Epidermal melanocyte (primary cell): Measurements from ENCODE around the gene XYLT2.
"Not testable (repeated sequence)": the region's sequence is repeated elsewhere in the genome, so short reads cannot be mapped to it uniquely, and the experiment has no call there.

Experiments
- DNase-seq: peaks from one replicate; pipeline ENCODE4 v3.0.0; 2011; ENCODE audit warnings: low spot score; ENCODE audit not compliant: insufficient read length

The XYLT2 gene

DNA sequence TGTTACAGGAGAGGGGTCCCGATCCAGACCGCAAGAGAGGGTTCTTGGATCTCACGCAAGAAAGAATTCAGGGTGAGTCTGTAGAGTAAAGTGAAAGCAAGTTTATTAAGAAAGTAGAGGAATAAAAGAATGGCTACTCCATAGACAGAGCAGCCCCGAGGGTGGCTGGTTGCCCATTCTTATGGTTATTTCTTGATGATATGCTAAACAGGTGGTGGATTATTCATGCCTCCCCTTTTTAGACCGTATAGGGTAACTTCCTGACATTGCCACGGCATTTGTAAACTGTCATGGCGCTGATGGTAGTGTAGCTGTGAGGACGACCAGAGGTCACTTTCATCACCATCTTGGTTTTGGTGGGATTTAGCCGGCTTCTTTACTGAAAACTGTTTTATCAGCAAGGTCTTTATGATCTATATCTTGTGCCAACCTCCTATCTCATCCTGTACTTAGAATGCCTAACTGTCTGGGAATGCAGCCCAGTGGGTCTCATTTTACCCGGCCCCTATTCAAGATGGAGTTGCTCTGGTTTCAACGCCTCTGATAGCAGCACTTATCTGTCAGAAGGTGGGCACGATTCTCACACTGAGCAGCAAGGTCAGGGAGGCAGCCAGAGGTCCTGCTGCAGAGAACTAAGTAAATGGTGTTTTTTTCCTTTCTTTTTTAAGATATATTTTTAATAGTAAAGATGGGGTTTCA, 26.5 kb upstream of the XYLT2 start:
- DNase-seq = no peak

DNA sequence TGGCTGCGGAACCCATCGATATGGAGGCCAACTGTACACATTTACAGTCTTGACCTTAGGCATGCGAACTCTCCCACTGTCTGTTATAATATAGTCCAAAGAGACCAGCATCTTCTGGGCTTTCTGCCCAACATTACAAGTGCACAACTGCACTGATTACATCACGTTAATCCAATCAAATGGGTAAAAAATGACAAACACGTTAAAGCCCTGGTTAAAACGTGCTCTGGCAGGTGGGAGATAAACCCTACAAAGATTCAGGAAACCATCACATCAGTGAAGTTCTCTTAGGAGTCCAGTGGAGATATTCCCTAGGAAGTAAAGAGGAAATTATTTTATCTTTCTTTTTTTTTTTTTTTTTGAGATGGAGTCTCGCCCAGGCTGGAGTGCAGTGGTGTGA, 23.7 kb upstream of the XYLT2 start:
- no peak for DNase-seq

DNA sequence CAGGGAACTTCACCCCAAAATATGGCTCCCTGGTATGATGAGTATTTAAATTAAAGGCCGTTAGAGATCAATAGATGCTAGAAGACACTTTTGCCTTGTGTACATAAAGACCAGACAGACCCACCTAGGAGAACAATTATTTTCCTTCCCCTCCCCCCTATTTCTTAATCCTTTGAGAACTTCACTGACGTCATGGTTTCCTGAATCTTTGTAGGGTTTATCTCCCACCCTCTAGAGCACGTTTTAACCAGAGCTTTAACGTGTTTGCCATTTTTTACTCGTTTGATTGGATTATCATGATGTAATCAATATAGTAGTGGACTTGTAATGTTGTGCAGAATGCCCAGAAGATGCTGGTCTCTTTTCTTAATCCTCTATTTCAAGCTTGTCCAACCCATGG, 22.9 kb upstream of the XYLT2 start:
- no peak for DNase-seq

DNA sequence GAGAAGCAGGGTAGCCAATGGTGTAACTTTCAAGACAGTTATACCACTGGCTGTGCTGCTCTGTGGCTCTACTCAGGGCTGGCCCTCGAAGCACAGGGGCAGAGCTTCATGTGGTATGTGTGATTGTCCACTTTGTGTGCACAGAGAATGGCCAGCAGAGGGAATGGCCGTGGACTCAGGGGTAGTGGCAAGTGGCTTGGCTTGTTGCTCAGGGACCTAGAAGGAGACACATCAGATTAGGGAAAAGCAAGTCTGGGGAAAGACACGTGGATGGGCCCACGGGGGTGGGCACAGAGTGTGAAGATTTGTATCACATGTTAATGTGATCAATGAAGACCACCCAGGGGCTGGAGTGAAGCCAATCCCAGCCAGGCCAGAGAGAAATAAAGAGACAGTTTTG, 20.0 kb upstream of the XYLT2 start:
- DNase-seq = no peak

DNA sequence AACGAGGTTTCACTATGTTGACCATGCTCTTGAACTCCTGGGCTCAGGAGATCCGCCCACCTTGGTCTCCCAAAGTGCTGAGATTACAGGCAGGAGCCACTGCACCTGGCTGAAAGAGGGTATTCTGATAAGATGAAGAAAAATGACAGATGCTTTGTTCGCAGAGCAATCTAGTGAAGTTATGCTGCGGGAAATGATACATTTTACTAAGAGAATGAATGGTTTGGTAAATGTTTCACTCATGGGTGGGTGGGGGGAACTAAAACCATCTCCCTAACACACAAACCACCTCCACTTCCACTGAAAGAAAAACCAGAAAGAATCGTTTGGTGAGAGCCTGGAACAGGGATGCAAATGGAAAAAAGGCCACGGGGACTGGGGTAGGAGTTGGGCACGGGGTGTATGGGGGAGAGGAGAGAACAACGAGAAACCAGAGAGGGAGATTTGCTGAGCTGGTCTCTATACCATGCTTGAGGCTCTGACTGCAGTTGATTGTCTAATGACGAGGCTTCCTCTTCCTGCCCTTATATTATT, 19.0 kb upstream of the XYLT2 start:
- DNase-seq = no peak

DNA sequence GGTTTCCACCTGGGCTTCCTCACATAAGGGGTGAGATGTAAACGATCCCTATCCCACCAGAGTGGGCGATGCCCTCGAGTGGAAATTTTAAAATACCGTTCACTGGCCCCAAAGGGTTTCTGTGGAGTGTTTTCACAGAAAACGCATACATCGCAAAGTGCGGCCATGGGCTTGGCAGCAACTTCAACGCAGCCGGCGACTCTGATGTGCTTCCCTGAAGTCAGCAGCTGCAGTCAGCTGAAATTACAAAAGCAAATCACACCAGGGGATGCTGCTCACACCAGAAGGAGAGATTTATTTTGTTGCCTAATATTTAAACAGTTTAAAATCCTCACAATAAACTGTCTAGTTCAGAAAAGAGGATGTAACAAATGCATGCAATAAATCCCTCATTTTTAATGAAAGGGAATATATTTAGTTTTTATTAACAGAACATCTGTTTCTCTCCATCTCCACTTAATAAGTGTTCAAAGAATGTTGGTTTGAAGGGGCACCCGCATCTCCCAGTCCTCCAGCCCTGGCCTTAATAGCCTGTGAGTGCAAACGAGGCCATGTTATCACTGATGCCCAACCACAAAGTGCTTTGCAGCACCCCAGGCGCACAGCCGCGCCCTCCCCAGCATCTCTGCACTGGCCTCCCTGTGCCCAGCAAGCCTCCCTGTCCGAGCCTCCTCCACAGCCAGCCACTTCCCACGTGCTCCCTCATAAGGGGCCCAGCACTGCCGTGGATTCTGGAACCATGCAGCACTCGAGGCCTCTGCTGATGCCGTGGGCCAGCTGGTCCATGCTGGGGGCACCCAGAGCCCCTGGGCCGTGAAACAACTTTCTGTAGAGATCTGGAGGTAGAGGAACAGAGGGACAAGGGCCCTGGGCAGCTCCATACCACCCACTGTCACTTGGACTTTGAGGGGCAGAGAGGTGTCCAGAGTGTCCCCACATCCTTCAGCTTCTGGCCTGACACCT, 17.3 kb upstream of the XYLT2 start:
- no peak for DNase-seq

DNA sequence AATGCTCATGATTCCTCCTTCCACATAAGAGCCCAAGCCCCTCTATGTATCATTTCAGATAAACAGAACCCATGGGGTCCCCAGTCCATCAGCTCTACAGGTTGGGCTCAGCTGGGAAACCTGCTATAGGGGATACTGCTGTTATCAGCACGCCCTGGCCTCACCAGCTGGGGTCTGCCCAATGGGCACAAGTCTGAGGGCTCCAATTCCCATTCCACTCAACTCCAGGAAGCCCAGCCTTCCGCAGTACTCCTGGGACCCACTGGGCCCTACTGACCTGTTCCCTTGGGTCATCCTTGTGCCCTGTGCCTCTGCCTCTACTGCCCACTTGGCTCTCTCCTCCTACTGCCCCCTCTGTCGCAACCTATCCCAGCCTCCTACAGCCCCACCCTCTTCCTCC, 16.2 kb upstream of the XYLT2 start:
- DNase-seq = no peak

DNA sequence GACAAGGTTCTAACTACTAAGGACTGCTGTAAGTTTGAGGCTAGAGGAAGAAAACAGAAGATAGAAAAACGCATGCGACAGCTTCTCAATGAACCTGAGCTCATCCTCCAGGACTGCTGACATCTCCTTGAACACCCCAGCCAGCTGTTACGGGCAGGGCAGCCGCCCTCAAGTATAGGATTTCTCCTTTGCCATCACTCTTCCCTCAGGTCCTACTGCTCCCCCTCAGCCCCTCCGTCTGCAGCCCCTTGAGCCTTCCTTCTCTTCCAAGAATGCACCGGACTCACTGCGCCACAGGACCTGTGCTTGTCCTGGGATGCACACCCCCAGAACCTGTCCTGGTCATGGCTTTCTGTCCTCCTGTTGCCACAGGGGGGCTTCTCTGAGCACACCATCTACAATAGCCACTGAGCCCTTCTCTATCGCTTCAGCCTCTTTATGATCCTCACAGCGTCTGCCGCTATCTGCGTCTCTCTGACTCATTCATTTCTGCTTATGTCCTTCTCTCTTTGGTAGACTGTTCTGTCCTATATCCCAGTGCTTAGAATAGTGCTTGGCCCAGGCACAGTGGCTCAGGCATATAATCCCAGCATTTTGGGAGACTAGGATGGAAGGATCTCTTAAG, 15.7 kb upstream of the XYLT2 start:
- no peak for DNase-seq

DNA sequence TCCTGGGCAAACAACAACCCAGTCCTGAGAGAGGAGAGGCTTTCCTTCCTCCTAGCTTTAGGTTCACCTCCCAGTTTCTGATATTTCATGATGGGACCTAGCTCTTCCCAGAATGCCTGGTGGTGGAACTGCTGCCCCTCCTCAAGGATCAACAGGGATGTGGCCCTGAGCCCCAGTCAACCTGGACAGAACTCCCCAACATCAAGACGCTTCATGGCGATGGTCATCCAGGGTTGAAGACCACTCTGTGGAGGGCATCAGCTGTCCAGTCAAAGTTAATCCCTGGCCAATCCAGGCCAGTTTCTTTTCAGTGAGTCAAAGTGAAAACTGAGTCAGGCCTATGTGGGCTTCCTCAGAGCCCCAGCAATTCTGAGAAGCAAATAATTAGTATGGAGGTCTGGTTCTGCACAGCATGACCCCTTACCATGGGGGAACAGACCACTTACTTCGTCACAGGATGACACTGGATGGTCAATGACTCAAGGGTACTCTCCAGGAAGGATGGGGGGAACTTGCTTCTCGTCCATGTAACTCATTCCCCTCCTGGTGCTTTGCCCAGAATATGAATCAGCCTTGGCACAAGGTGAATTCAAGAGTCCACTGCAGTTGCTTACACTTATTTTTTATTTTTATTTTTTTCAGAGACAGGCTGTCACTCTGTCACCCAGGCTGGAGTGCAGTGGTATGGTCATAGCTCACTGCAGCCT, 14.7 kb upstream of the XYLT2 start:
- DNase-seq = no peak

DNA sequence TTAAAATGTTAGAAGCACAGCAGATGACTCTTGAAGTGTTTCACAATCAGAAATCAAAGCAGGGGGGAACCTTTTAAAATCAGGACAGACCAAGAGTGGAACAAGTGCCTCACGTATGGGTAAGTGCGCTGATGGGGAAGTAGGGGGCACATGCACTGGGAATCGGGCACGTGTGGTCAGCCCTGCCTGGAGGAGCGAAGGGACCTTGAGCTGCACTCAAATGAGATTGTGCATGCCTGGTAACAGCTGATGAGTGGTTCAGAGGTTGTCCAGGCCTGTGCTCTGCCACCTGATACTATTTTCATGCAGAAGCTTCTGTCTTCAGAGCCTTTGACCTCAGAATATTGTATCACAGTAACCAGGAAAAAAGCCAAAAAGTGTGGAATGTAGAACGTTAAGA, 13.7 kb upstream of the XYLT2 start:
- no peak for DNase-seq

DNA sequence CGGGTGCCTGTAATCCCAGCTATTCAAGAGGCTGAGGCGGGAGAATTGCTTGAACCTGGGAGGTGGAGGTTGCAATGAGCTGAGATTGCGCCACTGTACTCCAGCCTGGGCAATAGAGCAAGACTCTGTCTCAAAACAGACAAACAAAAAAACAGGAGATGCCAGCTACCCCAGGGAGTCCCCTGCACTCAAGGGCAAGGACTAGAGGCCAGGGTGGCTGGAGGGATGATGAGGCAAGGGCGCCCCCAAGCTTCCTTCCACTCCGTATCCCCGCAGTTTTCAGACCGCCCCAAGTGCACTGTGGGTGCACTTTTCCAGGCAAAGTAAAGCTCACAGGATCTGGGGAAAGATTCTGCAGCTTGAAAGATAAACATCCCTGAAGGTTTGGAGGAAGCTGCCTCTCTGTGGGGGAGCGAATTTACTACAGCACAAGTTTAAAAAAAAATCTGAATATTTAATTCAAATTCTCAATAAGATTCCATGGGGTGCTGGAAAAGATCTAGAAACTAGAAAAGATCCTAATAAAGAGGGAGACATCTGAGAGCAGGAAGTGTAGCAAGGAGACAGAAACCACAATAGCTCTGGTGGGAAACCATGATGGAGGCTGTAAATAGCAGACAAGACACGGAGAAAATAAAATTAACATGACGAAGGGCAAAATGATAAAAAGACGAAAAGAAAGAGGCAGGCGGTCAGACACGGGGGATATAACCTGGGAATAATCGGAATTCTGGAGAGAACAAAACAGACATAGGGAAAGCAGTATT, 12.5 kb upstream of the XYLT2 start:
- not testable (repeated sequence) for DNase-seq

DNA sequence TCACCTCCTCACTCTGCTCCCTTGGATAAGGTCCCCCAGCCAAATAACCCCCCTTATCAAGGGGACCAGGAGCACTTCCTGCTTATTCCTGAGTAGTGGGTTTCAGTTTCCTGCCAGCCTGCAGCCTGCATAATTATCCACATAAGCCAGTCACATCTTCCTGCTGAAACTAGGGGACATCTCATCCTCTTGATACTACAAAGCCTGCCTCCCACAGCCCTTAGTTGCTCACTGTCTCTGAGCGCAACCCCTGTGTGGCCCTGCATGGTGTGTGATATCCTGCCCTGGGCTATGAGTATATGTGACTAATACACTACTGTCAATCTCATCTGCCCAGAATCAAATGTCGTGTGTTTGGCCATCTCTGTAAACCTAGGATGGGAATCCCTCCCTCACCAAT, 8.0 kb upstream of the XYLT2 start:
- DNase-seq = no peak

DNA sequence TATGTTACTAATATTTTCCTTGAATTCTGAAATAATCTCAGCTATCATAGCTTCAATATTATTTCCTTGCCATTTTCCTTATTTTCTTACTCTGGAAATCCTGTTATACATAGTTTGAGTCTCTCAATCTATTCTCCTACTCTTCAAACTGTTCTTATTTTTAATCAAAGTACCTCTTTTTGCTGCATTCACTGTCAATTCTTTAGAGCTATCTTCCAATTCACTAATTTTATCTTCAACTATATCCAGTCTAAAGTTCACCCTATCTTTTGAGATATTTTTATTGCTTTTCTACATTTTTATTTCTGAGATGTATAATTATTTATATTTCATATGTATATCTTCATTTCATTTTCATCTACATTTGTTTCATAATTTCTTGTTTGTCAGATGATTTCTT, 7.3 kb upstream of the XYLT2 start:
- DNase-seq = no peak

DNA sequence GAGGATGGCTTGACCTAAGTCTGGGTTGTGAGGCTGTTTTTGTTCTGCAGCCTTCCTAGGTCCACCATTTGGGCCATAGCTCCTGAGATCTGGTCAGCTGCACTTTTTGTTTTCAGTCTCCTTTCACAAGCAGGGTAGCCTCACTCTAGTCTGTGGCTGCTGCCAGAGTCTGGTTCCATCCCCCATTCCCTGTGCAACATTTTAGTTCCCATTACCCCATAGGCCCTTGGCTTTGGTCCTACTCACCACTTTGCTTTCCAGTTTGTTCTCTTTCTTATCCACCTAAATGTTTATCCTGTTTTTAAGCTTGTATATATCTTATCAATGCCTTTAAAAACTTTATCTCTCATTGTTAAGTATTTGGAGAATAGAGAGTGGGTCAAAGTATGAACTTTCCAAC, 6.5 kb upstream of the XYLT2 start:
- DNase-seq = no peak

DNA sequence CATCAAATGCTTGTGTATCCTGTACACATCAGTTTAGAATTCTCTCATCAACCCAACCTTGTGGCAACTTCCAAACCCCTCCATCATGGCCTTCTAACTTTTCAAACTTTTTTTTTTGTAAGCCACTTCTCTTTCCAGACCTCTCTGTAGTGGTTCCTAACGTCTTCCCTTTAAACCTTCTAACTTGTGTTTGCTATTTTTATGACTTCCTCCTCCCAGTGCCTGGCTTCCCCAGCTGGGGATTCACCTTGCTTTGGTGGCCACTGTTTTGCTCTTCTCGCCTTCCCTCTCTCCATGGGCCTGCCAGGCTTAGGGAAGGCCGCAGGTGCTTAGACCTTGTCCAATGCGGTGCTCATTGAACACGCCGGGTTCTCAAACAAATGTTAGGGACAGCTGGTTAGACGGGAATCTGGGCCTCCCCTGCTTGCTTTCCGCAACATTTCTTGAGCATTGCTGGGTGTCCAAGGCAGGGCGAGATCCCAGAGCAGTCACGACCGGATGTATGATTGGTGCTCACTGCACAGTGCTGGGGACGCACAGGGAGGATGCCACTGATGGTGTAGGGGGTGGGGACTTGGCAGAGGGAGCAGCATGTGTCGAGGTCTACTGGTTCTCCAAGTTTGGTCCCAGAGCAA, 1.1 kb upstream of the XYLT2 start:
- DNase-seq = no peak

DNA sequence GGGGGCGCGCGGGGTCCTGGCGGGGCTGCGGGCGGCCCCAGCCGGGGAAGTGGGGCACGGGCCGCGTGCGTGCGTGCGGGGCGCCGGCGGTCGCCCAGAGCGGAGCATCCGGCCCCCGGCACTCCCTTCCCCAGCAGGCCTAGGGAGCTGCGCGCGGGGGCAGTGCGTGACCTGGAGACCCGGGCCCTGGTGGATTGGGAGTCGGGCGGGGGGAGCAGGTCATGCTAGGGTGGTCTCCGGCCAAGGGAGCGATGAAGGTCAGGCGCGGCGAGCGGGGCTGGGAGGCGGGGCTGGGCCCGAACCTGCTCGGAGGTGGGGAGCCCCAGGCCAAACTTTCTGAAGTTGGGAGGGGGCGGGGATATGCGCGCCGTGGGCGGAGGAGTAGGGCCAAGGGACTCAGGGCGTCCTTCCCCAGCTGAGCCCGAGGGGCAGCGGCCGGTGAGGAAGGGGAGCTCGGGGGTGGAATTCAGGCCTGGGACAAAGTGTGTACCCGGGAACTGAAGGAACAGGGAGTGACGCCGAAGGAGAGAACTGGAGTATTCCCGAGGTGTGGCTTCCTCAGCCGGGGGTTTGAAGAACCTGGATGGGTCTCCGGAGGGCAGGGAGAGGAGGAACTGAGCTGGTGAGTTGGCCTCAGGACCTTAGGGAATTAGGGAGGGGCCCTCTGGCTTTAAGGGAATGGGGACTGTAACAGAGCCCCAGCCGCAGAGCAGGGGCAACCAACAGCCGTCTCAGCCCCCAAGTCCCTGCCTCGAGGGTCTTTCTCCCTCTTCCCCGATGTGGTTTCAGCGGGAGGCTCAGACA, 589 bp downstream of the XYLT2 start:
- no peak for DNase-seq

DNA sequence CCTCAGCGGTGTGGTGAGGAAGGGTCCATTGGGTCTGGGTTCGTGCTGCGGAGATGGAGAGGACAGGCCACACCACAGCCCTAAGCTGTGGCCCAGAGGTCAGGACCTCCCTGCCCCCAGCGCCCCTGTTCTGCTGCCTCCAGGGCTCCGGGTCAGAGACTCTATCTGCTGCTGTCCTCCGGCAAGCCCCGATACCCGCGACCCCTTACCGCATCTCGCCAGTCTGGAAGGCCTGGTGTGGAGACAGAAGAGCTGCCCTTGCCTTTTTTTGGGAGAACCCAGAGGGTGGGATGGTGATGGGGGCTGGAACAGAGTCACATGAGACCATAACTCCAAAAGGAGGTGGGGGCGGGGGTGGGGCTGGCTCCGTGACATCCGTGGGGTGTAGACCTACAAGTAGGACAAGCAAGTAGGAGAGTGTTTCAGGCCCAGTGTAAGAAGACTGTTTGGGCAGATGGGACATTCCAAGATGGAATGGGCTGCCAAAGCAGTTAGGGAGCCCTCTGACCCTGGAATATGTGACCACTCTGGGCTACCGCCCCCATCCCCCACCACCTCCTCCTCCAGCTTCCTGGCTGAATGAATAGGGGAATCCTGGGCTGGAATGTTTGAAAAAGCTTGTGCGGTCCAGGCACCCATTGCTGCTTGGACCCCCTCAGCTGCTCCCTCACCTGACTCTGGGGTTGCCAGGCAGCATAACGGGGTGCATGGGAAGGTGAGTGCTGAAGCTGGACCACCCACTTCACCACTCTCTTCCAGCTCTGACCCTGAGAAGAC, 1.4 kb downstream of the XYLT2 start:
- DNase-seq = no peak

DNA sequence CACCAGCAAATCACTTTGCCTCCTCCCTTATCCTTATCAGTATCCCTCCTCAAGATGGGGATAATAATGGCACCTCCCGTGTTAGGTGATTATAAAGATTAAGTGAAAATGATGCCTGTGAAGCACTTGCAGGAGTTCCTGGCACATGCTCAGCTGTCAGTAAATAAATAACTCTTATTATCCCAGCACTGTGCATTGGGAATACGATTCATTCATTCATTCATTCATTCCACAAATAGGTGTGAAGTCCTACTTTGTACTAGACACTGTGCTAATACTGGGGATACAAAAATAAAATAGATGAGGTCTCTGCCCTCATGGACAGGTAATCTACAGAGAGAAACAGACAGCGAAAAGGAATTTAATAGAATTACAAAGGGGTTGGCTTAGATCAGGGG, 2.0 kb downstream of the XYLT2 start:
- DNase-seq = no peak
